Measurements from ENCODE around the gene ARGLU1. TPM values are rescaled to one million over a fixed set of nuclear protein-coding genes. Genes with fewer than 3 reads are reported as not detected.

ARGLU1 gene
- total RNA-seq, 2 donors from 2014 or later, result 60.7 to 89.1 TPM

- H3K36me3 Mint-ChIP-seq, result no peaks in the 10 kb centered on the region
- DNase-seq (ENCODE audit: low spot score) (no peak), ATAC-seq (no peak)
- H3K27ac Mint-ChIP-seq, result no peak overlapping the region
- peaks cover 39 to 76% of the 10 kb centered on the region in 2 donors for H3K27me3 Mint-ChIP-seq
- no peaks in the 10 kb centered on the region for H3K9me3 Mint-ChIP-seq
- peaks cover 11% of the 10 kb centered on the region in 2 donors for H3K4me1 Mint-ChIP-seq (ENCODE audit: low read depth in 2 of 2)
- no peak overlapping the region for H3K4me3 Mint-ChIP-seq
Measured at GRCh38 chr13:106530980-106531481, 36.9 kb downstream of the ARGLU1 start.

- Mint-ChIP-seq H3K27me3 (peaks cover 44 to 76% of the 10 kb centered on the region in 2 donors), H3K4me3 (no peak overlapping the region), H3K36me3 (no peaks in the 10 kb centered on the region), H3K4me1 (ENCODE audit: low read depth in 2 of 2) (peaks cover 11% of the 10 kb centered on the region in 2 donors), H3K27ac (no peak overlapping the region), H3K9me3 (no peaks in the 10 kb centered on the region)
- DNase-seq (ENCODE audit: low spot score), result no peak
- ATAC-seq, result no peak
Measured at GRCh38 chr13:106530171-106530851, 37.6 kb downstream of the ARGLU1 start.

DNA sequence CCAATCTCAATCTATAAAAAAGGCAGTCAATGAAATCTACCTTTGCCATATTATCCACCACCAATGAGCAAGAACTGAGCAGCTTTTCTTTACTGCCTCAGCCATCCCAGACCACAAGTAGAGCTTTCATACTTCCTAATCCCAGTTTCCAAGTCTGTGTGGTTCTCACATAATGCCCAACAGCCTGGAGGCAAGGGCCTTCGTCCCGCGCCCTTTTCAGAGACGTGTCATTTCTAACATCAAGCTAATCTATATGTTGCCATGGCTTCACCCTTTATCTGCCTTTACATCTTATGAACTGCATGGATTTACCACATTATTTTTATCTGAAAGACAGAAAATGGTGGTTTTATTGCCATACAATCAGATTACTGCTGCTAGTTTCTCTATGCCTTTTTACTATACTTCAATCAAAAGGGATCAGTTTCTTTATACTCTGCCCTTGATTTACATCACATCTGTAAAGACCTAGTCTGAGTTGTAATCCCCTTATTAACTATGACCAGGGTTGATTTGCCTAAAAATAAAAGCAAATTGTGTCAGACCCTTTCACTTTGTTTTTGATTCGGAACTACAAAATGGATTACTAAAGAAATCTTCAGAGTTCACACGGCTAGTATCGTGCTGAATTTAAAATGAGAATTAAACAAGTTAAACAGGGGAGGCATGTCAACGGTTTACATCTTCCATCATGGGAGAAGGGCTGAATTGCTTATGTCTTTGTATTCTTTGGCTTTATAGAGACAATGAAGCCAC, 38.3 kb downstream of the ARGLU1 start:
- DNase-seq (ENCODE audit: low spot score) (no peak), ATAC-seq (no peak)
- H3K9me3 Mint-ChIP-seq, result no peaks in the 10 kb centered on the region
- H3K27me3 Mint-ChIP-seq, result peaks cover 44 to 76% of the 10 kb centered on the region in 2 donors
- no peak overlapping the region for H3K4me3 Mint-ChIP-seq
- no peaks in the 10 kb centered on the region for H3K36me3 Mint-ChIP-seq
- peaks cover 11% of the 10 kb centered on the region in 2 donors for H3K4me1 Mint-ChIP-seq (ENCODE audit: low read depth in 2 of 2)
- no peak overlapping the region for H3K27ac Mint-ChIP-seq

DNA sequence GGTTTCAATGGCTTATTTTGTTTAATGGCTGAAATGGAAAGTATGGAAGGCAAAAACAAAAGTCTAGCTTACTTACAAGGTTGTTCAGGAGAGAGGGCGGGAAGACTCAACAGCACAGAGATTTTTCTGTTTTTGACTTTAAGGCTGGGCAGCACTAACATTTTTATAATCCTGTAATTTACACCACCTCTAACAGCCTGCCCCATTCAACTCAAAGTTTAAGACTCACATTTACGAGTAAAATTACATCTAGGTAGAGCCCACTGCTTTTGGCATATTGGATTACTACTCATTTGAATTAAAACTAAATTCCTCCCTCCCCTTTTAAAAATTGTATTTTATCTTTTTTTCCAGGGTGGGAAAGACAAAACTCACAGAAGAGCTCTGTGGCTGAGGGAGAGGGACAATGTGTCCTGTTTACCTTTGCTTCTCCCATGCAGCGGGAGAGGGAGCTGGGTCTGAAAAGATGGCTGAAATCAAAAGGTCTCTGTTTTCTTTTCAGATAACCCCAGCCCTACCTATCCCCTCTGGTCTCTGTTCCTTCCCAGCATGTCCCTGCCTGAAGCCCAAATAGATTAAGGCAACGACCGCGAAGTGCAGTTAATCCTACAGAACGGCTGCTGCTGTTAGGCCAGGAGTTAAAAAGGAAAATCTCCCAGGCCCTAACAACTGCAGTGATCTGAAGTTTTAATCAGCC, 39.1 kb downstream of the ARGLU1 start:
- ATAC-seq, result no peak
- Mint-ChIP-seq H3K9me3 (no peaks in the 10 kb centered on the region), H3K27me3 (peaks cover 45 to 74% of the 10 kb centered on the region in 2 donors), H3K4me3 (no peak overlapping the region), H3K27ac (no peak overlapping the region), H3K4me1 (ENCODE audit: low read depth in 2 of 2) (peaks cover 9 to 11% of the 10 kb centered on the region in 2 donors), H3K36me3 (no peaks in the 10 kb centered on the region)
- no peak for DNase-seq (ENCODE audit: low spot score)

- H3K36me3 Mint-ChIP-seq, result no peaks in the 10 kb centered on the region
- no peaks in the 10 kb centered on the region for H3K9me3 Mint-ChIP-seq
- H3K4me1 Mint-ChIP-seq (ENCODE audit: low read depth in 2 of 2), result peaks cover 2 to 3% of the 10 kb centered on the region in 2 donors
- peaks cover 43 to 69% of the 10 kb centered on the region in 2 donors for H3K27me3 Mint-ChIP-seq
- ATAC-seq (no peak), DNase-seq (ENCODE audit: low spot score) (no peak)
- H3K4me3 Mint-ChIP-seq, result no peak overlapping the region
- H3K27ac Mint-ChIP-seq, result no peak overlapping the region
Measured at GRCh38 chr13:106527826-106528225, 40.1 kb downstream of the ARGLU1 start.

DNA sequence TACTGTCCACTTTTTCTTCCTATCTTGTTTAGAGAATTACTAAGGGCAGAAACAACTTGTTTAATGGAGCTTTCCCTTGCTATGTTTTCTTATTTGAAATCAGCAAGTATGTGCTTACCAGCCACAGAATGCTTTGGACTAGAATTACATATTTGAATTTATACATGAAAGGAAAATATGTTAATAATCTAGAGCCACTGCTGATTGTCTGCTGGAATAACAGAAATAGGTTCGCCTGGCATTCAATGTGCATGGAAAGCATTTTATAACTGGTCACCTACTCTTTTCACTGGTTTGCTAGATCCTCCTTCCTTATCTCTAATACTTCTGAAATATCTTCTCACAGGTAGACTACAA, 40.5 kb downstream of the ARGLU1 start:
- Mint-ChIP-seq H3K9me3 (no peaks in the 10 kb centered on the region), H3K27me3 (peaks cover 39 to 69% of the 10 kb centered on the region in 2 donors), H3K36me3 (no peaks in the 10 kb centered on the region), H3K27ac (no peak overlapping the region), H3K4me1 (ENCODE audit: low read depth in 2 of 2) (no peaks in the 10 kb centered on the region), H3K4me3 (no peak overlapping the region)
- no peak for DNase-seq (ENCODE audit: low spot score)
- no peak for ATAC-seq

DNA sequence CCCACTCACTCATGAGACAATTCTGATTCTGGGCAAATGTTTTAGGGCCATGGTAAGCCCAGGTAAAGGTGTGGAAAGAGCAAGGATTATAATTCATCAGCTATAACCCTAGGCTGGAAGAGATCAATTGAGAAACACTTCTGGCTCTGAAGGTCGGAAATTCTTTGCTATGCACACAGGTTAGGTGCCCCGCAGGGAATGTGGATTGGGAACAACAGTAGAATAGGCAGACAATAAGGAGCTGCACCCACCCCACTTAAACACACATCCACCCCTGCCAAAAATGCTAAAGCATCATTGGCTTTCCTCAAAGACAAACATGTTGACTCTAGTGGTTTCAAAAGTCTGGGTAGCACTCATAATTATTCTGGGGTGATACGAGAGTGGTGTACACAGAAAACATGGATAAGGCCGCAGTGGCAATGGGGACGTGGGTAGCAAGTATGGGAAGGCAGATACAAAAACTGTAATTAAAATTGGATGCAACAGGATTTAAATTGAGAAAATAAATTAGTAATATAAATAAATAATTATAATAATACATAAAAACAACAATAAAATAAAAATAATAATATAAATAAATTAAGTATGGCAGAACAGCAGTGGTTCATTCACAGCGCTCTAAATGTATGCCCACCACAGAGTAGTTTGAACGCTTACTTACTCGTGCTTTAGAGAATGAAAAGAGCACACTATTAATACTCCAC, 41.0 kb downstream of the ARGLU1 start:
- H3K4me3 Mint-ChIP-seq, result no peak overlapping the region
- ATAC-seq (no peak), DNase-seq (ENCODE audit: low spot score) (no peak)
- H3K4me1 Mint-ChIP-seq (ENCODE audit: low read depth in 2 of 2), result no peaks in the 10 kb centered on the region
- peaks cover 36 to 65% of the 10 kb centered on the region in 2 donors for H3K27me3 Mint-ChIP-seq
- H3K27ac Mint-ChIP-seq, result no peak overlapping the region
- H3K9me3 Mint-ChIP-seq, result no peaks in the 10 kb centered on the region
- no peaks in the 10 kb centered on the region for H3K36me3 Mint-ChIP-seq

DNA sequence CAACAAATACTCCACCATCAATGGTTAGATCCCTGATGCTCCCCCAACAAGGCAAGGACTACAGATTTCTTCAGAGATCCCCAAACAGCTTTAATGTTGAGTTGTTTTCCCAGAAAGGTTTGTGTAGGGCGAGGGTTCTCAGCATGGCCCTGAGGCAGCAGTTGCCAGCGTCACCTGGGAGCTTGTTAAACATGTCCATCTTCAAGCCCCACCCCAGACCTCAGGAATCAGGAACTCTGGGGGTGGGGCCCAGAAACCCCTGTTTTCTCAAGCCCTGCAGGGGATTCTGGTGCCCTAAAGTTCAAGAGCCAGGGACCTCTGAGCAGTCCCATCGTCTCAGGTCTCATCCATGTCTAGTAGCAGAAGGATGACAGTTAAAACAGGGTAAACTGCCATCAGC, 42.1 kb downstream of the ARGLU1 start:
- Mint-ChIP-seq H3K9me3 (no peaks in the 10 kb centered on the region), H3K27me3 (peaks cover 37 to 59% of the 10 kb centered on the region in 2 donors)
- no peak for ATAC-seq

GRCh38 chr13:106524108-106524507, 43.8 kb downstream of the ARGLU1 start:
- Mint-ChIP-seq H3K27ac (no peak overlapping the region), H3K4me1 (ENCODE audit: low read depth in 2 of 2) (no peaks in the 10 kb centered on the region), H3K27me3 (peaks cover 28 to 51% of the 10 kb centered on the region in 2 donors)

More for the DNA sequence above, 42.1 kb downstream of the ARGLU1 start:
- Mint-ChIP-seq H3K36me3 (no peaks in the 10 kb centered on the region), H3K4me3 (no peak overlapping the region), H3K27ac (no peak overlapping the region), H3K4me1 (ENCODE audit: low read depth in 2 of 2) (no peaks in the 10 kb centered on the region)
- no peak for DNase-seq (ENCODE audit: low spot score)

DNA sequence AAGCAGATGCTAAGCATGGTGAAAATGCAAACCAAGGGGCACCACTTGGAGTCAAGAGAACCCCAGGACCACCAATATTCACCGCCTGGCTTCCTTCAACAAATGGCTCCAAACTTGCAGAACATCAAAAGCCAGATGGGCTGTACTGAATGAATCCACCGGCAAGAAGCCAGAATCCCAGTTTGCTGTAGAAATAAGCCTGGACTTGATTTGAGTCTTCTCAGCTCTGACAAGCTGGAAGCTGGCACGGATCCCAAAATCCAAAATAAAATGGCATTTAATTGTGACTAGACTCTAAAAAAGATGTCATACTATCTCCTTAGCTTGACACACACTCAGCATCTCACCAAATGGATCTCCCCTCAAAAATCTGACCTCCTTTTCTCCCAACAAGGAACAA, 44.4 kb downstream of the ARGLU1 start:
- Mint-ChIP-seq H3K27me3 (peaks cover 26 to 48% of the 10 kb centered on the region in 2 donors), H3K36me3 (no peaks in the 10 kb centered on the region), H3K9me3 (no peaks in the 10 kb centered on the region), H3K4me3 (no peak overlapping the region), H3K27ac (no peak overlapping the region), H3K4me1 (ENCODE audit: low read depth in 2 of 2) (no peaks in the 10 kb centered on the region)
- ATAC-seq (no peak), DNase-seq (ENCODE audit: low spot score) (no peak)

More at GRCh38 chr13:106524108-106524507, 43.8 kb downstream of the ARGLU1 start:
- DNase-seq (ENCODE audit: low spot score) (no peak), ATAC-seq (no peak)
- Mint-ChIP-seq H3K36me3 (no peaks in the 10 kb centered on the region), H3K4me3 (no peak overlapping the region), H3K9me3 (no peaks in the 10 kb centered on the region)

- Mint-ChIP-seq H3K27ac (no peak overlapping the region), H3K36me3 (no peaks in the 10 kb centered on the region), H3K4me1 (ENCODE audit: low read depth in 2 of 2) (no peaks in the 10 kb centered on the region), H3K27me3 (peaks cover 23 to 43% of the 10 kb centered on the region in 2 donors), H3K9me3 (no peaks in the 10 kb centered on the region), H3K4me3 (no peak overlapping the region)
- DNase-seq (ENCODE audit: low spot score) (no peak), ATAC-seq (no peak)
Measured at GRCh38 chr13:106522898-106523525, 44.9 kb downstream of the ARGLU1 start.

DNA sequence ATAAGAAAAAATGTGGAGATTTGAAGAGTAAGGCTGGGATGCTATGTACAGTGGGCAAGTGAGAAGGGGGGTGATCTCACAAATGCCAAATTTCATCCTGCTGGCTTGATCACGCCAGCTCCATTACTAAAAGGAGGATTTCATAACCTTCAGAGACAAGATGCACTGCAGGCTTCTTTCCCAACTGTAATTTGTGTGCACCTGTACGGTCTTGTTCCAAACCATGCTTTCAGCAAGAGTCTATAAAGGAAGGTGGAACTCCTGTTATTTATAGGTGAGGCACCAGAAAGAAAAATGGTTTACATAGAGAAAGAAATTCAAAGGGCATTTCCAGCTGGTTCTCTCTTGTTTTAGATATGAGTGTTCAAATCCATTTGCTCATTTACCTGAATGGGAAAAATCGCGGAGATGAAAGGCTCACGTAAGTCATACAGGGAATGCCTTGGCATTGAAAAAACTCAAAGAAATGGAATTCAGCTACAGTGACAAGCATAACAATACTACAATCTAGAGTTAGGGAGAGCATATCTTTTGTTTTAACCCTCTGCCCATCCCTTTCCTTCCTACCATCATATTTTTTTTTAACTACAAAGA, 45.7 kb downstream of the ARGLU1 start:
- Mint-ChIP-seq H3K27ac (no peak overlapping the region), H3K4me1 (ENCODE audit: low read depth in 2 of 2) (no peaks in the 10 kb centered on the region), H3K9me3 (no peaks in the 10 kb centered on the region), H3K36me3 (no peaks in the 10 kb centered on the region), H3K27me3 (peaks cover 23 to 35% of the 10 kb centered on the region in 2 donors), H3K4me3 (no peak overlapping the region)
- DNase-seq (ENCODE audit: low spot score), result no peak
- no peak for ATAC-seq

Measured in natural killer cell treated with Interleukin-12 subunit alpha and Interleukin-12 subunit beta and Interleukin-15 and Interleukin-18, amount 100 ng/mL, for 72 hours (primary cell).